B cell (primary cell): Measurements from ENCODE around the gene PPM1G. TPM values are rescaled to one million over a fixed set of nuclear protein-coding genes. Genes with fewer than 3 reads are reported as not detected.

Source experiments
- ATAC-seq: fragments of 200-7000 bp; cut with Tn5 transposase; one replicate; pipeline ENCODE4 v1.10.0; 2021; ENCODE audit warnings: low read depth, mild to moderate bottlenecking, moderate number of reproducible peaks, moderate library complexity
- CTCF ChIA-PET: fragments of 350-600 bp; sonication (Branson Sonifier 250); formaldehyde crosslinking; loops from one replicate; lab custom pipeline; 2021; ENCODE audit warnings: antibody characterized with exemption, inconsistent platforms; lab: Charles Lee
- POLR2A ChIA-PET: fragments of 350-600 bp; sonication (Branson Sonifier 250); formaldehyde crosslinking; loops from one replicate; lab custom pipeline; 2021; ENCODE audit warnings: antibody characterized with exemption; lab: Charles Lee
- DNase-seq: peaks from one replicate; pipeline ENCODE4 v3.0.0; 2013
- H2AFZ ChIP-seq: 2 replicates; pipeline ENCODE4 v1.6.1; 2012; ENCODE audit warnings: mild to moderate bottlenecking, low read depth, low read length; ENCODE audit not compliant: insufficient read depth, poor library complexity, severe bottlenecking
- H3K27ac ChIP-seq, 2 donors: 1 replicate in 1 of 2; 2 replicates in 1 of 2; pipeline ENCODE4 v1.5.1; 2012 to 2013; ENCODE audit warnings: low read length in 2 of 2, mild to moderate bottlenecking in 2 of 2, moderate library complexity in 1 of 2
- H3K27me3 ChIP-seq, 4 experiments: fragments of 200-600 bp in 1 of 4; sonication (generic) in 1 of 4; replicated peaks in 1 of 4; 1 replicate in 2 of 4; 2 replicates in 2 of 4; pipeline versions ENCODE4 v1.6.1 to v1.7.0; 2013 to 2016; ENCODE audit warnings: low read length in 3 of 4, mild to moderate bottlenecking in 2 of 4, mixed read lengths in 1 of 4, moderate library complexity in 1 of 4; ENCODE audit not compliant: insufficient read depth in 4 of 4, control insufficient read depth in 3 of 4; ENCODE audit errors: control extremely low read depth in 1 of 4
- H3K36me3 ChIP-seq, 2 experiments: replicated peaks in 1 of 2; 1 replicate in 1 of 2; 2 replicates in 1 of 2; pipeline versions ENCODE4 v1.6.1 to v1.7.1; 2013; ENCODE audit warnings: low read length in 1 of 2; ENCODE audit not compliant: insufficient read depth in 2 of 2, control insufficient read depth in 1 of 2; ENCODE audit errors: control extremely low read depth in 1 of 2, extremely low read depth in 1 of 2
- H3K4me1 ChIP-seq, 2 donors: fragments of 200-600 bp in 1 of 2; sonication (generic) in 1 of 2; 1 replicate in 1 of 2; 2 replicates in 1 of 2; pipeline versions ENCODE4 v1.5.1 to v1.6.1; 2013 to 2017; ENCODE audit warnings: low read length in 2 of 2; ENCODE audit not compliant: control insufficient read depth in 2 of 2, insufficient read depth in 2 of 2
- H3K4me2 ChIP-seq: replicated peaks from 2 replicates; pipeline ENCODE3; 2012; ENCODE audit warnings: mild to moderate bottlenecking, low read depth, low read length; ENCODE audit not compliant: poor library complexity, severe bottlenecking
- H3K4me3 ChIP-seq, 5 experiments: fragments of 200-600 bp in 1 of 5; sonication (generic) in 1 of 5; 1 replicate in 3 of 5; 2 replicates in 2 of 5; pipeline versions ENCODE4 v1.5.1 to v1.7.0; 2011 to 2016; ENCODE audit warnings: low read length in 4 of 5, mild to moderate bottlenecking in 4 of 5, low read depth in 2 of 5, control low read depth in 1 of 5, moderate library complexity in 1 of 5; ENCODE audit not compliant: insufficient read depth in 1 of 5; ENCODE audit errors: control extremely low read depth in 1 of 5, extremely low read depth in 1 of 5
- H3K79me2 ChIP-seq: fragments of 200-600 bp; sonication (generic); one replicate; pipeline ENCODE4 v1.6.0; 2016; ENCODE audit warnings: low read length; ENCODE audit not compliant: control insufficient read depth, insufficient read depth
- H3K9ac ChIP-seq: fragments of 200-600 bp; sonication (generic); 2 replicates; pipeline ENCODE4 v1.6.1; 2017; ENCODE audit warnings: mild to moderate bottlenecking, low read length, moderate library complexity
- H3K9me3 ChIP-seq, 3 donors: one replicate each; pipeline versions ENCODE4 v1.6.1 to v1.7.1; 2013; ENCODE audit warnings: low read length in 2 of 3; ENCODE audit not compliant: control insufficient read depth in 2 of 3, insufficient read depth in 1 of 3; ENCODE audit errors: control extremely low read depth in 1 of 3
- H4K20me1 ChIP-seq: 2 replicates; pipeline ENCODE4 v1.6.0; 2012; ENCODE audit warnings: mild to moderate bottlenecking, low read length; ENCODE audit not compliant: insufficient read depth, control insufficient read depth, poor library complexity, severe bottlenecking
- H3K27ac Mint-ChIP-seq: one replicate; pipeline ENCODE4 v1.8.0; 2021; ENCODE audit warnings: mixed read lengths
- H3K27me3 Mint-ChIP-seq: one replicate; pipeline ENCODE4 v1.8.0; 2021; ENCODE audit warnings: mixed read lengths
- H3K4me1 Mint-ChIP-seq: one replicate; pipeline ENCODE4 v1.8.0; 2021; ENCODE audit warnings: mixed read lengths
- H3K4me3 Mint-ChIP-seq: one replicate; pipeline ENCODE4 v1.8.0; 2021; ENCODE audit warnings: mixed read lengths
- H3K9me3 Mint-ChIP-seq: one replicate; pipeline ENCODE4 v1.8.0; 2022; ENCODE audit warnings: mixed read lengths; ENCODE audit not compliant: insufficient read depth
- CTCF ChIP-seq: fragments of 200-600 bp; IDR thresholded peaks from one replicate; pipeline ENCODE4 v1.8.0; 2022; ENCODE audit warnings: antibody characterized with exemption, mild to moderate bottlenecking
- EZH2 ChIP-seq: IDR thresholded peaks from 2 replicates; pipeline ENCODE4 v1.6.1; 2012; ENCODE audit warnings: borderline replicate concordance, low read depth, mild to moderate bottlenecking, moderate library complexity, low read length; ENCODE audit not compliant: insufficient read depth, poor library complexity, severe bottlenecking
- WGBS: methylation state at CpG from one replicate; pipeline ENCODE4 v1.1.5; 2013; ENCODE audit warnings: missing lambda C conversion rate; ENCODE audit not compliant: insufficient coverage; 5-methylcytosine and 5-hydroxymethylcytosine counted together
- intact Hi-C: fragments of 100-400 bp; cut with micrococcal nuclease; formaldehyde crosslinking; loops from one replicate; pipeline ENCODE4 v1.10.0; 2022
- polyA plus RNA-seq: library from polyadenylated mRNA; depleted of rRNA; stranded (reverse); fragments of >200 nt; gene quantifications from 2 replicates; pipeline ENCODE4 v1.2.3, GENCODE V29; 2012
- total RNA-seq, 2 donors: library from RNA; stranded (reverse); fragments of 120-200 nt in 1 of 2; gene quantifications; 1 replicate in 1 of 2; 2 replicates in 1 of 2; pipeline versions ENCODE4 v1.2.3 to v1.2.4, GENCODE V29; 2013 to 2022

The PPM1G gene
- total and polyA plus RNA-seq, 2 donors (not counting 1 experiment from before 2014, with no cell fraction given): 23.7 to 48.9 TPM

DNA sequence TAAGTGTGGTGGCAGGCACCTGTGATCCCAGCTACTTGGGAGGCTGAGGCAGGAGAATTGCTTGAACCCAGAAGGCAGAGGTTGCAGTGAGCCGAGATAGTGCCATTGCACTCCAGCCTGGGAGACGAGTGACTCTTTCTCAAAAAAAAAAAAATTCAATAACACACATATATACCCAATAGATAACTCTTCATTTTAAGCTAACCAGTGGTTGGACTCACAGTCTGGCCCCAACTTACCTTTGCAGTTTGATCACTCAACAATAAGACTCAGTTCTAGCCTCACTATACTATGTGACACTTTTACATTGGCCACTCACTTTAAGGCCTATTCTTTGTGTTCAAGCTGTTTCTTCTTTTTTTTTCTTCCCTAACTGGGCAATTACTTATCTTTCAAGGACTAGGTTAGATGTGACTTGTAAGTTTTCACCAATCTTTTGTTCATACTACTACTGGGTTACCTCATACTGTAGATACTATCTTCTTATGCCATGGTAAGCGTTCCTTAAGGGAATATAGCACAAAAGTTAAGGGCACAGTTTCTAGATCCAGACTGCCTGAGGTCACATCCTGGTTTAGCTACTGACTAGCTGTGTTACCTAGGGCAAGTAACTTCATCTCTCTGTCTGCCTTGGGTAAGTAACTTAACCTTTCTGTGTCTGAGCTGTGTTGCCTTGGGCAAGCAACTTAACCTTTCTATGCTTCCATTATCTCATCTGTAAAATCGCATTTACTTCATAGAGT is 46.5 kb downstream of the PPM1G start:
- Histone ChIP-seq H2AFZ (no peak overlapping the region), H3K36me3 (peaks cover 0 to 35% of the 10 kb centered on the region in 2 experiments), H3K4me2 (no peak overlapping the region), H3K4me3 (no peak overlapping the region), H3K9ac (no peak overlapping the region), H3K27ac (no peak overlapping the region), H3K79me2 (peaks cover 8% of the 10 kb centered on the region), H4K20me1 (no peaks in the 10 kb centered on the region), H3K27me3 (no peaks in the 10 kb centered on the region), H3K4me1 (peaks cover 4 to 5% of the 10 kb centered on the region in 2 donors), H3K9me3 (no peaks in the 10 kb centered on the region)
- Mint-ChIP-seq H3K27me3 (no peaks in the 10 kb centered on the region), H3K4me3 (no peak overlapping the region), H3K27ac (no peak overlapping the region), H3K4me1 (peaks cover 6% of the 10 kb centered on the region), H3K9me3 (no peaks in the 10 kb centered on the region)
- intact Hi-C loops: no loop called here
- no peak for ATAC-seq
- 100% methylated on average over 3 of the region's 4 CpGs for WGBS
- TF ChIP-seq CTCF (no peak), EZH2 (no peak)
- DNase-seq: no peak
- ChIA-PET POLR2A (no interaction called here), CTCF (no interaction called here)
